Measurements from ENCODE around the gene DNAJC2.

The DNAJC2 gene

GRCh38 chr7:103389263-103389662 is 44.7 kb upstream of the DNAJC2 start:
- Histone ChIP-seq H3K27ac (ENCODE audit: low read length) (no peak overlapping the region), H3K27me3 (replicated peaks; ENCODE audit: insufficient read depth, low read length) (no peaks in the 10 kb centered on the region), H4K20me1 (ENCODE audit: insufficient read depth, low read length) (no peaks in the 10 kb centered on the region), H3K4me3 (ENCODE audit: low read length) (no peak overlapping the region), H3K9ac (ENCODE audit: low read length) (no peak overlapping the region), H3K4me1 (ENCODE audit: low read length) (no peaks in the 10 kb centered on the region), H3K9me2 (replicated peaks; ENCODE audit: insufficient read depth, low read length) (no peaks in the 10 kb centered on the region), H3K36me3 (replicated peaks; ENCODE audit: insufficient read depth, low read length) (no peaks in the 10 kb centered on the region), H2AFZ (ENCODE audit: low read length) (no peak overlapping the region), H3F3A (ENCODE audit: insufficient read depth, low read length) (0 out of 2 replicates have a peak, but pooled peaks cover 3% of the 10 kb centered on the region), H3K4me2 (ENCODE audit: low read depth, low read length) (no peak overlapping the region), H3K79me2 (ENCODE audit: low read length) (no peaks in the 10 kb centered on the region), H3K9me3 (replicated peaks; ENCODE audit: insufficient read depth, low read length) (no peaks in the 10 kb centered on the region)
- no peak for TF ChIP-seq EZH2 (optimal IDR thresholded peaks at IDR 0.05; ENCODE audit: low read depth, low read length)
- TF ChIP-seq, protein P1, sequence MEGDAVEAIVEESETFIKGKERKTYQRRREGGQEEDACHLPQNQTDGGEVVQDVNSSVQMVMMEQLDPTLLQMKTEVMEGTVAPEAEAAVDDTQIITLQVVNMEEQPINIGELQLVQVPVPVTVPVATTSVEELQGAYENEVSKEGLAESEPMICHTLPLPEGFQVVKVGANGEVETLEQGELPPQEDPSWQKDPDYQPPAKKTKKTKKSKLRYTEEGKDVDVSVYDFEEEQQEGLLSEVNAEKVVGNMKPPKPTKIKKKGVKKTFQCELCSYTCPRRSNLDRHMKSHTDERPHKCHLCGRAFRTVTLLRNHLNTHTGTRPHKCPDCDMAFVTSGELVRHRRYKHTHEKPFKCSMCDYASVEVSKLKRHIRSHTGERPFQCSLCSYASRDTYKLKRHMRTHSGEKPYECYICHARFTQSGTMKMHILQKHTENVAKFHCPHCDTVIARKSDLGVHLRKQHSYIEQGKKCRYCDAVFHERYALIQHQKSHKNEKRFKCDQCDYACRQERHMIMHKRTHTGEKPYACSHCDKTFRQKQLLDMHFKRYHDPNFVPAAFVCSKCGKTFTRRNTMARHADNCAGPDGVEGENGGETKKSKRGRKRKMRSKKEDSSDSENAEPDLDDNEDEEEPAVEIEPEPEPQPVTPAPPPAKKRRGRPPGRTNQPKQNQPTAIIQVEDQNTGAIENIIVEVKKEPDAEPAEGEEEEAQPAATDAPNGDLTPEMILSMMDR (IDR thresholded peaks at IDR 0.05; ENCODE audit: low read length) = no peak
- no peak for TF ChIP-seq EZH2phosphoT487 (IDR thresholded peaks at IDR 0.05; ENCODE audit: low read length)
- no peak for DNase-seq

- H3K4me2 ChIP-seq (ENCODE audit: low read depth, low read length) = no peak overlapping the region
- no peak overlapping the region for H3K9ac ChIP-seq (ENCODE audit: low read length)
- no peaks in the 10 kb centered on the region for H3K9me3 ChIP-seq (replicated peaks; ENCODE audit: insufficient read depth, low read length)
- H3K9me2 ChIP-seq (replicated peaks; ENCODE audit: insufficient read depth, low read length) = no peaks in the 10 kb centered on the region
- no peaks in the 10 kb centered on the region for H4K20me1 ChIP-seq (ENCODE audit: insufficient read depth, low read length)
- no peaks in the 10 kb centered on the region for H3K27me3 ChIP-seq (replicated peaks; ENCODE audit: insufficient read depth, low read length)
- H3K4me1 ChIP-seq (ENCODE audit: low read length) = no peaks in the 10 kb centered on the region
- H3F3A ChIP-seq (ENCODE audit: insufficient read depth, low read length) = 0 out of 2 replicates have a peak, but pooled peaks cover 3% of the 10 kb centered on the region
- no peak overlapping the region for H3K4me3 ChIP-seq (ENCODE audit: low read length)
- H3K79me2 ChIP-seq (ENCODE audit: low read length) = no peaks in the 10 kb centered on the region
- DNase-seq = no peak
- TF ChIP-seq, protein P1 (IDR thresholded peaks at IDR 0.05; ENCODE audit: low read length) = no peak
- no peak for TF ChIP-seq EZH2 (optimal IDR thresholded peaks at IDR 0.05; ENCODE audit: low read depth, low read length)
- TF ChIP-seq EZH2phosphoT487 (IDR thresholded peaks at IDR 0.05; ENCODE audit: low read length) = no peak
- H3K36me3 ChIP-seq (replicated peaks; ENCODE audit: insufficient read depth, low read length) = no peaks in the 10 kb centered on the region
- H3K27ac ChIP-seq (ENCODE audit: low read length) = no peak overlapping the region
- H2AFZ ChIP-seq (ENCODE audit: low read length) = no peak overlapping the region
Measured at GRCh38 chr7:103388469-103389140, 44.0 kb upstream of the DNAJC2 start.

- no peaks in the 10 kb centered on the region for H3K27me3 ChIP-seq (replicated peaks; ENCODE audit: insufficient read depth, low read length)
- H3K9me2 ChIP-seq (replicated peaks; ENCODE audit: insufficient read depth, low read length) = no peaks in the 10 kb centered on the region
- no peak overlapping the region for H2AFZ ChIP-seq (ENCODE audit: low read length)
- no peaks in the 10 kb centered on the region for H3K79me2 ChIP-seq (ENCODE audit: low read length)
- H3K9me3 ChIP-seq (replicated peaks; ENCODE audit: insufficient read depth, low read length) = no peaks in the 10 kb centered on the region
- H3F3A ChIP-seq (ENCODE audit: insufficient read depth, low read length) = 0 out of 2 replicates have a peak, but pooled peaks cover 3% of the 10 kb centered on the region
- H3K4me1 ChIP-seq (ENCODE audit: low read length) = no peaks in the 10 kb centered on the region
- no peak overlapping the region for H3K9ac ChIP-seq (ENCODE audit: low read length)
- no peak for TF ChIP-seq EZH2 (optimal IDR thresholded peaks at IDR 0.05; ENCODE audit: low read depth, low read length)
- TF ChIP-seq, protein P1 (IDR thresholded peaks at IDR 0.05; ENCODE audit: low read length) = no peak
- TF ChIP-seq EZH2phosphoT487 (IDR thresholded peaks at IDR 0.05; ENCODE audit: low read length) = no peak
- no peak overlapping the region for H3K4me2 ChIP-seq (ENCODE audit: low read depth, low read length)
- H3K36me3 ChIP-seq (replicated peaks; ENCODE audit: insufficient read depth, low read length) = no peaks in the 10 kb centered on the region
- no peak overlapping the region for H3K4me3 ChIP-seq (ENCODE audit: low read length)
- H4K20me1 ChIP-seq (ENCODE audit: insufficient read depth, low read length) = no peaks in the 10 kb centered on the region
- H3K27ac ChIP-seq (ENCODE audit: low read length) = no peak overlapping the region
- no peak for DNase-seq
Measured at GRCh38 chr7:103387242-103387641, 42.7 kb upstream of the DNAJC2 start.

Data from MM.1S (cell line).